Measurements from ENCODE around the gene UCK2. TPM values are rescaled to one million over a fixed set of nuclear protein-coding genes. Genes with fewer than 3 reads are reported as not detected.

The UCK2 gene
- total RNA-seq, 1 donor, result 97.6 TPM

- H3K4me3 ChIP-seq (ENCODE audit: low read depth, low read length), result no peak overlapping the region
- no peak for TF ChIP-seq CTCF (IDR thresholded peaks at IDR 0.05; ENCODE audit: insufficient read depth, low read depth, low read length)
- no peak for DNase-seq (ENCODE audit: low read depth)
Observed at GRCh38 chr1:165915932-165916348, 88.5 kb downstream of the UCK2 start.

GRCh38 chr1:165917166-165917565 lies 89.8 kb downstream of the UCK2 start:
- no peak overlapping the region for H3K4me3 ChIP-seq (ENCODE audit: low read depth, low read length)
- no peak for TF ChIP-seq CTCF (IDR thresholded peaks at IDR 0.05; ENCODE audit: insufficient read depth, low read depth, low read length)
- DNase-seq (ENCODE audit: low read depth), result no peak

GRCh38 chr1:165924117-165924516 lies 96.7 kb downstream of the UCK2 start:
- DNase-seq (ENCODE audit: low read depth), result peak; percentile 27
- TF ChIP-seq CTCF (IDR thresholded peaks at IDR 0.05; ENCODE audit: insufficient read depth, low read depth, low read length), result no peak

GRCh38 chr1:165925498-165926079 lies 98.2 kb downstream of the UCK2 start:
- no peak for TF ChIP-seq CTCF (IDR thresholded peaks at IDR 0.05; ENCODE audit: insufficient read depth, low read depth, low read length)
- no peak overlapping the region for H3K4me3 ChIP-seq (ENCODE audit: low read depth, low read length)
- no peak for DNase-seq (ENCODE audit: low read depth)

More at GRCh38 chr1:165924117-165924516, 96.7 kb downstream of the UCK2 start:
- no peak overlapping the region for H3K4me3 ChIP-seq (ENCODE audit: low read depth, low read length)

GRCh38 chr1:165927169-165927568 lies 99.8 kb downstream of the UCK2 start:
- no peak for DNase-seq (ENCODE audit: low read depth)
- no peak for TF ChIP-seq CTCF (IDR thresholded peaks at IDR 0.05; ENCODE audit: insufficient read depth, low read depth, low read length)
- H3K4me3 ChIP-seq (ENCODE audit: low read depth, low read length), result no peak overlapping the region

GRCh38 chr1:165928075-165928731 lies 100.8 kb downstream of the UCK2 start:
- H3K4me3 ChIP-seq (ENCODE audit: low read depth, low read length), result no peak overlapping the region
- peak; percentile 49 for DNase-seq (ENCODE audit: low read depth)
- peak; percentile 83 for TF ChIP-seq CTCF (IDR thresholded peaks at IDR 0.05; ENCODE audit: insufficient read depth, low read depth, low read length)

All from fibroblast of villous mesenchyme (primary cell).